Stimulated activated CD4-positive, alpha-beta T cell treated with anti-CD3 and anti-CD28 coated beads, Interleukin-4, amount 100 ng/mL, for 24 hours (primary cell): ENCODE measurements around the gene PDCD1LG2.

Source experiments
- DNase-seq: peaks from one replicate; pipeline ENCODE4 v3.0.0-alpha.2; 2020

The PDCD1LG2 gene

GRCh38 chr9:5614985-5615384 lies 104.7 kb downstream of the PDCD1LG2 start:
- no peak for DNase-seq

- no peak for DNase-seq
These were observed 107.4 kb downstream of the PDCD1LG2 start for GRCh38 chr9:5617749-5618148.

GRCh38 chr9:5620494-5620893 lies 110.2 kb downstream of the PDCD1LG2 start:
- DNase-seq: no peak
